DMS 273 (cell line): ENCODE data around the gene COX6A2.

Experiments used
- DNase-seq: peaks from one replicate; lab custom pipeline; 2025; ENCODE audit not compliant: unreplicated experiment; lab: John Stamatoyannopoulos, UW

COX6A2 gene

GRCh38 chr16:31428279-31428597, at the start of gene COX6A2:
Gene COX6A2 (minus strand): TSS chr16:31428360. CDS start chr16:31428325, 35 bp downstream.
- no peak for DNase-seq

DNA sequence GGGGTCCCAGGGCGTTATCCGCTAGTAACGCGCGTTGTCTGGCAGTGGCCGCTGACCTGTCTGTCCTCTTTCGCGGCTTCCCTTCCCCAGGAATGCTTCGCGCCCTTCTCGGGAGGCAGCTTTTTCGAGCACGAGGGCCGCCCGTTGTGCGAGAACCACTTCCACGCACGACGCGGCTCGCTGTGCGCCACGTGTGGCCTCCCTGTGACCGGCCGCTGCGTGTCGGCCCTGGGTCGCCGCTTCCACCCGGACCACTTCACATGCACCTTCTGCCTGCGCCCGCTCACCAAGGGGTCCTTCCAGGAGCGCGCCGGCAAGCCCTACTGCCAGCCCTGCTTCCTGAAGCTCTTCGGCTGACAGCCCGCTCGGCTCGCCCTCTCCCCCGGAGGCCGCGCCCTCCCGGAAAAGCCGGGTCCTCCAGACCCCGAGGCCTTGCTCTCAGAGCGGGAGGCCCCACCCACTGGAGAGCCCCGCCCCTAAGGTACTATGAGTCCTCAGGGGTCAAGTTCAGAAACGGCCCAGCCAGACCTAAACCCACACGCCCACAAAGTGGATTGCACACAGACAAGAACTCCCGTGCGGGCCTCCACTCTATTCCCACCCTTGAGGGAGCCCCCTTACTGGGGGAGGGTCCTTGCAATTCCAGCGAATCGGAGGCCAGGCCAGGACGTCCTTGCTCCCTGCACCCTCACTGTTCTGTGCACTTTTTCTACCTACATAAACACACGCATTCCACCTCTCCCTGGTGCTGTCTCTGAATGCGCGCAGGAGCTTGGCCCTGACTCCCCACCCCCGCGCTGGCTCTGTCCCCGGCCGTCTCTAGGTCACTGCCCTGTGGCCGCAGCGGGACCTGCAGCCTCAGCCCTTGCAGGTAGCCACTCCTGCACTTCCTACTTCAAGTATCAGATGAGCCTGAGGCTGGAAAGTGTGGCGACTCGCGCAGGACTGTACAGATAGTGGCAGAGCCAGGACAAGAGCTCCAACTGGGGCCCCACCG, 49.4 kb upstream of the COX6A2 start:
- no peak for DNase-seq

DNA sequence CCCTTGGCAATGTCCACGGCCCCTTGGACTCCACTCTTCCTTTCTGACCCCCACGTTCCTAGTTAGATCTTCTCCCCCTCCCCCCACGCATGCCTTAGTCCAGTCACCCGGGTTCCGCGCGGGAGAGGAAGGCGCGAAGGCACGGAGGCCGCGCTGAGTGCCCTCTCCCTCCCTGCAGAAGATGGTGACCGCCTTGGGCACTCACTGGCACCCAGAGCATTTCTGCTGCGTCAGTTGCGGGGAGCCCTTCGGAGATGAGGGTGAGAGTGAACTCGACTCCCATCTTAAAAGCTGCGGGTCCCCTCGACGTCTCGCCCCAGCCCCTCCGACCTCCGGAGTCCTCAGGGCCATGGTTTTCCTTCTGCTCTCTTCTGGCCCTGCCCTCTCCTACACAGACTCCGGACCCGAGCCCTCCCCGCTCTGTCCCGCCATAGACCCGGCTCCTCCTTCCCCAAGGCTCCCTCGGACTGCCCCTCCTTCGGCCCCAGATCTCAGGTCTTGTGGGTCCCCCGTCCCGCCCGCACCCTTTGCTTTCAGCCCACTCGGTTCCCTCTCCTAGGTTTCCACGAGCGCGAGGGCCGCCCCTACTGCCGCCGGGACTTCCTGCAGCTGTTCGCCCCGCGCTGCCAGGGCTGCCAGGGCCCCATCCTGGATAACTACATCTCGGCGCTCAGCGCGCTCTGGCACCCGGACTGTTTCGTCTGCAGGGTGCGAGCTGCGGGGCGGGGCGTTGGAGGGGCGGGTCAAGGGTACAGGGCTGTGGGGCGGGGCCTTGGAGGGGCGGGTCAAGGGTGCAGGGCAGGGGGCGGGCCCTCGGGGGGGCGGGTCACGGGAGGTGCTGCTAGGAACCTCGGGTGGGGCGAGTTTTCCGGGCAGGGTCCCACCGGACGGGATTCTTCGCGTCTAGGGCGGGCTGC, 48.4 kb upstream of the COX6A2 start:
- no peak for DNase-seq

DNA sequence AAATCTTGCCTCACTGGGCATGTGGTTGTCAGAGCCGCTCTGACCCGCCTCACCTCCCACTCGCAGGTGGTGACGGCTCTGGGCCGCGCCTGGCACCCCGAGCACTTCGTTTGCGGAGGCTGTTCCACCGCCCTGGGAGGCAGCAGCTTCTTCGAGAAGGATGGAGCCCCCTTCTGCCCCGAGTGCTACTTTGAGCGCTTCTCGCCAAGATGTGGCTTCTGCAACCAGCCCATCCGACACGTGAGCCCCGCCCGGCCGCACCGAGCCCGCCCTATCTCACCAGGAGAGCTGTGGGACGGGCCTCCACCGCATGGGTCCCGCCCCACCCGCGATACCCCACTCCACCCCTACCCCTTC, 47.8 kb upstream of the COX6A2 start:
- DNase-seq: no peak

DNA sequence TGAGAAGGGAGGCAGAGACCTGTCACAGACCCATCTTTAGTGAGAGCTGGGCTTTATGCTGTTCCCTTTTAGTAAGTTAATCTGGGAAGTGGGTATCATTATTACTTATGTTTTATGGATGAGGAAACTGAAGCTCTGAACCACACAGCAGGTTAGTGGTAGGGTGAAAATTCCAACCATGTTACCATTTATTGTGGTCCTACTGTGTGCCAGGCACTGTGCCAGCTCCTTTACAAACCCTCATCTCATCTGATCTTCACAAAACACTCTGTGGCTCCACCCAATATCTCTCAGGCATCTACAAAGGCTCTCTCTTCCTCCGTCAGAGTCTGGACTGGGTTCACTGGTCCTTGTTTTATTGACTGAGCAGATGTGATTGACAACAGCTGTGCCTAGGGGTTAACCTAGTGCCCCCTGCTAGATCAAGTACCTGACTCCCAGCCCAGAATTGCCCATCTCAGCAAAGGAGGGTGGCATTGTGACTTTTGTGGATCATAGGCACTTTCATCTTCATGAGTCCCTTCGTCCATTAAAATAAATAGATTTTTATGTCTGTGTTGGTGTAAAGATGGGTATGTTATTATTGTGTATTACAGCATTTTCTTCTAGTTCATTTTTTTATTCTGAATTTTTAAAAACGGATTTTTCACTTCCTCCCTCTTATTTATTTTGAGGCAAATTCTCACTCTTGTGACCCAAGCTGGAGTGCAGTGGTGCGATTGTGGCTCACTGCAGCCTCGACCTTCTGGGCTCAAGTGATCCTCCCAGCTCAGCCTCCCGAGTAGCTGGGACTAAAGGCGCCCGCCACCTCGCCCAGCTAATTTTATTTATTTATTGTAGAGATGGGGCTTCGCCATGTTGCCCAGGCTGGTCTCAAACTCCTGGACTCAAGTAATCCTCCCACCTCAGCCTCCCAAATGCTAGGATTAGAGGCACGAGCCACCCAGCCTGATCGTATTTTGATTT, 46.9 kb upstream of the COX6A2 start:
- no peak for DNase-seq

GRCh38 chr16:31474173-31474714, 46.1 kb upstream of the COX6A2 start:
- no peak for DNase-seq

DNA sequence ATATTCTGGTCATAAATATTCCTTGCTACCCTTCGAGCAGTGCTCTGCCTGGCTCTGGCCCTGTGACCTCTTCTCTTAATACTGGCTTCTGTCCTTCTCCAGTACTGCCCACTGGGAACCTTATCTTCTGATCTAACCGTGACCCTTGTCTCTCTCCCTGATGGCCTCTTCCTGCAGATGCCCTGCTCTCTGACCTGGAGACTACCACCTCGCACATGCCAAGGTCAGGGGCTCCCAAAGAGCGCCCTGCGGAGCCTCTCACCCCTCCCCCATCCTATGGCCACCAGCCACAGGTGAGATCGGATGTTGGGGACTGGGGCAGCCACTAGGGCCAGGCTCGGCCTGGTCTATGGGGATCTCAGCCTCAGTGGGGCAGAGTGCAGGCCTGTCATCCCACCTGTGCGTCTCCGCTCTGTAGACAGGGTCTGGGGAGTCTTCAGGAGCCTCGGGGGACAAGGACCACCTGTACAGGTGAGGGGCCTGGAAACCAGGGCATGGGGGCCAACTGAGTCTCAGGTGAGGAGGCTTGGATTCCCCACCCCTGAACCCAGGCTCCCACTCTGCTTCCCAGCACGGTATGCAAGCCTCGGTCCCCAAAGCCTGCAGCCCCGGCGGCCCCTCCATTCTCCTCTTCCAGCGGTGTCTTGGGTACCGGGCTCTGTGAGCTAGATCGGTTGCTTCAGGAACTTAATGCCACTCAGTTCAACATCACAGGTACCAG, 45.3 kb upstream of the COX6A2 start:
- no peak for DNase-seq

DNA sequence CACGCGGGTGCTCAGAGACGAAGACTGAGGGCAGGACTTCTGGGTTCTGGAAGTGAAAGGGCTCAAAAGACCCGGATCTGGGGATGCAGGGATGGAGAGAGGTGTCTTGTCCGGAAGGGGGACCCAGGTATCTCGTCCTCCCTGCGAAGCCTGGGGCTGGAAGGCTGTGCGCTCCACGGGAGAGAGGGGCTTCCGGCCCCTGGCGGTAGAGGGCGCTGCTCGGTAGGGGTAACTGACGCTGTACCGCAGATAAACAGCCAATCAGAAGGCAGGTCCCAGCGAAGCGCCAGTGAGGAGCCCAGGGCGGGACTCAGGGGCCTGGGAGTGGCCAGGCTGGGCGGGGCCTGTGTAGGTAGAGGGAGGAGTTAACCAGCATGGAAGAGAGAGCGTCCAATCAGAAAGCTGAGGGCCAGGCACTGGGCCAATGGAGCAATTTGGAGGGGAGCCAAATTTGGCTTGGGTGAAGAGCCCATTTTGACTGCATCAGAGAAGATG, 44.6 kb upstream of the COX6A2 start:
- peak; percentile 78 for DNase-seq

GRCh38 chr16:31471875-31472708, 43.9 kb upstream of the COX6A2 start, which contains the start of gene TGFB1I1:
Gene TGFB1I1 (plus strand): TSS chr16:31472152. CDS start chr16:31472189, 37 bp downstream.
- peak; percentile 61 for DNase-seq

DNA sequence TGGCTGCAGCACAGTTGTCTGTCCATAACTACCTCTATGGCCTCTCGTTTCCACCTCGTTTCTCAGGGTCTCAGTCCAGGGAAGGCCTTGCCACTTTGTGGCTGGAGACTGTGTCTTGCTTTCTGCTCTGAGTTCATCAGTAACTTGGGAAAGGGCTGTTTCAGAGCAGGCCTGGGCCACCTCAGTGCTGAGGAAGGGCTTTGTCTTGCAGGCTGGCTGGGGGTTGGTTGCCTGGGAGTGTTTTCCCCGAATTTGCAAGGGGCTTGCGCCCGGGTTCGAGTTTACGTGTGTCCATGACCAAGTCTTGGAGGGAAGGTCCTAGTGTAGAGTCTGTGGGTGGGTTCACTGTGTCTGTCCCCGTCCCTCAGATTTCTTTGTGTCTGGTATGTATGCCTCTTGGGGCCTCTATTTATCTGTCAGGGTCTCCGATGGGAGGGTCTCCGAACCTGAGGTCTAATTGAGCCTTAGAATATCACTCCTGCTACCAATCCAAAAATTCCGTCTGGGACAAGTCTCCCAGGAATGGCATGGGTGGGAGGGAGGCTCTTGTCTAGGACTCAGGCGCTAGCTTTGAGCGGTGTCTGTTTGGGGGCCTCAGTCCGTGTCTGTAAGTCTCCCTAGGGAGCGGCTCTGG, 43.2 kb upstream of the COX6A2 start:
- DNase-seq: no peak

GRCh38 chr16:31470615-31471014, 42.5 kb upstream of the COX6A2 start:
- DNase-seq: no peak

- DNase-seq: no peak
These were observed 39.7 kb upstream of the COX6A2 start for GRCh38 chr16:31467858-31468257.

- no peak for DNase-seq
These were observed 39.1 kb upstream of the COX6A2 start for GRCh38 chr16:31467151-31467773.

DNA sequence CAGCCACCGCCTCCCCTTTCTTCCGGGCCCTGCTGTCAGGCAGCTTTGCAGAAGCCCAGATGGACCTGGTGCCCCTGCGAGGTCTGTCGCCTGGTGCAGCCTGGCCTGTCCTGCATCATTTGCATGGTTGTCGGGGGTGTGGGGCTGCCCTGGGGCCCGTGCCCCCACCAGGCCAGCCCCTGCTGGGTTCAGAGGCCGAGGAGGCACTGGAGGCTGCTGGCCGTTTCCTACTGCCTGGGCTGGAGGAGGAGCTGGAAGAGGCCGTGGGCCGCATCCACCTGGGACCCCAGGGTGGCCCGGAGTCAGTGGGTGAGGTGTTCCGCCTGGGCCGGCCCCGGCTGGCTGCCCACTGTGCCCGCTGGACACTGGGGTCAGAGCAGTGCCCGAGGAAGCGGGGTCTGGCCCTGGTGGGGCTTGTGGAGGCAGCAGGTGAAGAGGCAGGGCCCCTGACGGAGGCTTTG, 38.3 kb upstream of the COX6A2 start:
- no peak for DNase-seq

DNA sequence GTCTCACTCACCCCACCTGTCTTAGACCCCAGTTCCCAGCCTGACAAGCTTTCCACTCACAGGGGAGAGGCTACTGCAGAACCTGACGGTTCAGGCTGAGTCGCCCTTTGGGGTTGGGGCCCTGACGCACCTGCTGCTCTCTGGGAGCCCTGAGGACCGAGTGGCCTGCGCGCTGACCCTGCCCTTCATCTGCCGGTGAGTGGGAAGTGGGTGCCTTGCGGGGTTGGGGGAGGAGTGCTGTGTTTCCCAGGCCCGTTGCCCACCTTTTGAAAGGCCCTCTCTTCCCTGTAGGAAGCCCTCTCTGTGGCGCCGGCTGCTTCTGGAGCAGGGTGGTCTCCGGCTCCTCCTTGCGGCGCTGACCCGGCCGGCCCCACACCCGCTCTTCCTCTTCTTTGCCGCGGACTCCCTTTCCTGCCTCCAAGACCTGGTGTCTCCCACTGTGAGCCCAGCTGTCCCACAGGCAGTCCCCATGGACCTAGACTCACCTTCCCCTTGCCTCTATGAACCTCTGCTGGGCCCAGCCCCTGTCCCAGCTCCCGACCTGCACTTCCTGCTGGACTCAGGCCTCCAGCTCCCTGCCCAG, 37.7 kb upstream of the COX6A2 start:
- DNase-seq: no peak

DNA sequence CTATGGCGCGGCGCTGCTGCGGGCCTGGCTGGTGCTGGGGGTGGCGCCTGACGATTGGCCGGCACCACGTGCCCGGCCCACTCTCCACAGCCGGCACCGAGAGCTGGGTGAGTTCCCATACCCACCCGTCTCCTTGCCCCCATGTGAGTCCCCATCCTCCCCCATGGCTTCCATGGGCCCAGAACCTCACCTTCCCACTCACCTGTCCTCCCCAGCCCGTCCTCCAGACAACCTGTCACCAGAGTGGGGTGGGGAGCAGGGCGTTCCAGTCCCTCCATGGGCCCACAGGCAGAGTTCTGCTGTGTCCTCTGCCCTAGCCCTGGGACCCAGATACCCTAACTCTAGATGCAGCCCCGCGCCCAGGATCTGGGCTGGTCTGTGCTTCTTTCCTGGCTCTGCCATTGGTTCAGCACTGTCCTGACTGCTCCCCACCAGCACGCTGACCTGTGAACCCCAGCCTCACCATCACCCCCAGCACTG, 36.7 kb upstream of the COX6A2 start:
- no peak for DNase-seq

DNA sequence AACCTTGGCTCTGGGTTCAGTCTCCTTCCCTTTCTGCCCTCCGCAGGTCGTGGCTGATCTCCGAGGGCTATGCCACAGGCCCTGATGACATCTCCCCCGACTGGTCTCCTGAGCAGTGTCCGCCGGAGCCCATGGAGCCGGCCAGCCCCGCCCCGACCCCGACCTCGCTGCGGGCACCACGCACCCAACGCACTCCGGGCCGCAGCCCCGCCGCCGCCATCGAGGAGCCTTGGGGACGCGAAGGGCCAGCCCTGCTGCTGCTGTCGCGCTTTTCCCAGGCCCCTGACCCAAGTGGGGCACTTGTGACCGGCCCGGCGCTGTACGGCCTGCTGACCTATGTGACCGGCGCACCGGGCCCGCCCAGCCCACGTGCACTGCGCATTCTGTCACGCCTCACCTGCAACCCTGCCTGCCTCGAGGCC, 36.2 kb upstream of the COX6A2 start:
- no peak for DNase-seq
